AG09309 (cell line): ENCODE results near the gene ZNF287.
"Not testable (repeated sequence)": the region's sequence is repeated elsewhere in the genome, so short reads cannot be mapped to it uniquely, and the experiment has no call there.

Source experiments
- DNase-seq: peaks from one replicate; pipeline ENCODE4 v3.0.0-alpha.2; 2010; ENCODE audit warnings: low read depth
- H3K4me3 ChIP-seq: 2 replicates; pipeline ENCODE4 v1.5.1; 2011; ENCODE audit warnings: mild to moderate bottlenecking, low read depth, low read length, moderate library complexity; ENCODE audit not compliant: control insufficient read depth
- CTCF ChIP-seq: IDR thresholded peaks from 2 replicates; pipeline ENCODE4 v1.5.1; 2011; ENCODE audit warnings: mild to moderate bottlenecking, low read depth, low read length, inconsistent platforms; ENCODE audit not compliant: insufficient read depth, control insufficient read depth; ENCODE audit errors: missing control alignments

The ZNF287 gene

GRCh38 chr17:16534236-16534635, 34.8 kb downstream of the ZNF287 start:
- no peak for TF ChIP-seq CTCF
- peak; percentile 10 for DNase-seq
- no peak overlapping the region for H3K4me3 ChIP-seq

- H3K4me3 ChIP-seq, result no peak overlapping the region
- no peak for TF ChIP-seq CTCF
- DNase-seq, result no peak
These were observed 39.1 kb downstream of the ZNF287 start for GRCh38 chr17:16529906-16530305.

GRCh38 chr17:16527298-16527697, 41.7 kb downstream of the ZNF287 start:
- H3K4me3 ChIP-seq, result no peak overlapping the region
- DNase-seq, result no peak
- no peak for TF ChIP-seq CTCF

- not testable (repeated sequence) for H3K4me3 ChIP-seq, DNase-seq
- TF ChIP-seq CTCF, result peak; percentile 9
These were observed 43.4 kb downstream of the ZNF287 start for GRCh38 chr17:16525556-16525955.

DNA sequence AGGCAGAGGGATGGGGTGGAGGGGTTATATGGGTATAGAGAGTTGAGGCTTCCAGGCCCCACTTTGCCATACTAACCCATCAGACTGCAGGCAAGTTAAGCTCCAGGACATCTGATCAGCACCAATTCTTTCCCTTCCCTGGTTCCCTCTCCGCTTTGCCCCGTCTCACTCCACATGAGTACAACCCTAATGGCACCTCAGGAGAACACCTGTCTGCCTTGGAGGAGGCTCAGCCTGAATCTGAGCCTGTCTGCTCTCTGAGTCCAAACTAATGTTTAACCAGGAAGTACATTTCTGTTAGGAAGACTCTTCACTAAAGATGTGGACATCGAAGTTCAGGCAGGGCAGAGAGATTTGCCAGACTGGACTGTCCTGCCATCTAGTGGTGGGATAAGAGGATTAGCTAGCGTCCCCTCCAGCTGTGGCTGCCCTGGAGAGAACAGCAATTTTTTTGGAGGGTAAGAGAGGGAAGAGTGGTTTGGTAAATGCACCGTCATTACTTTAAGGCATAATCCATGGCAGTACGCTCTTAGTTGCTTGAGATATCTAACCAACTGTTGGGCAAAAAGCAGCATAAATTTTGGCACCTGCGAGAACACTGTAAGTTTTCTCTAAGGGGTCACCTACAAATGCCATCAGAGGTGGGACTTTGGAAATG, 47.8 kb downstream of the ZNF287 start:
- TF ChIP-seq CTCF, result peak; percentile 91
- peak; percentile 82 for DNase-seq
- no peak overlapping the region for H3K4me3 ChIP-seq

- no peak for TF ChIP-seq CTCF
- DNase-seq, result no peak
- no peak overlapping the region for H3K4me3 ChIP-seq
These were observed 50.0 kb downstream of the ZNF287 start for GRCh38 chr17:16519021-16519420.
